ENCODE results near the gene PDGFRA.

DNA sequence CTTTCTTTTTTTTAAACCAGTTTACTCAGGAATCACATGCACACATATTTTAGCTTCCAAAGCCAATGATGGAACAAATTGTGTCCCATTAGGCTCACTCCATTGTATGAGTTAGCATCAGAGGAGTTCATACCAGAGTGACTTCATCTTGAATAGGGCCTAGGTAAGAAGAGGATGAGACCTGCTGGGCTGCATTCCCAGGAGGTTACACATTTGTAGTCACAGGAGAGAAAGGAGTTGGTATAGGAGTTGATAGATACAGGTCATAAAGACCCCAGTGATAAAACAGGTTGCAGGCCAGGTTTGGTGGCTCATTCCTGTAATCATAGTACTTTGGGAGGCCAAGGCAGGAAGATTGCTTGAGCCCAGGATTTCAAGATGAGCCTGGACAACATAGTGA lies 9.3 kb downstream of the PDGFRA start:
- TF ChIP-seq BHLHE40 (IDR thresholded peaks at IDR 0.05; ENCODE audit: borderline replicate concordance) (no peak), SUZ12 (IDR thresholded peaks at IDR 0.05) (no peak), SP1 (IDR thresholded peaks at IDR 0.05) (no peak), L3MBTL2 (conservative IDR thresholded peaks at IDR 0.05) (no peak), LEF1 (IDR thresholded peaks at IDR 0.05; ENCODE audit: borderline replicate concordance) (no peak), FOXA1 (IDR thresholded peaks at IDR 0.05) (no peak), ZNF384 (IDR thresholded peaks at IDR 0.05) (no peak), CTBP1 (IDR thresholded peaks at IDR 0.05; ENCODE audit: borderline replicate concordance) (no peak)
